Measurements from ENCODE around the gene SCAND1. TPM values are rescaled to one million over a fixed set of nuclear protein-coding genes. Genes with fewer than 3 reads are reported as not detected.

SCAND1 gene
- total and polyA plus RNA-seq, 9 of the 15 experiments (the other 6 are each of a cell fraction or from before 2014, with no cell fraction given): 0.08 to 94.0 (median 5.8) TPM

DNA sequence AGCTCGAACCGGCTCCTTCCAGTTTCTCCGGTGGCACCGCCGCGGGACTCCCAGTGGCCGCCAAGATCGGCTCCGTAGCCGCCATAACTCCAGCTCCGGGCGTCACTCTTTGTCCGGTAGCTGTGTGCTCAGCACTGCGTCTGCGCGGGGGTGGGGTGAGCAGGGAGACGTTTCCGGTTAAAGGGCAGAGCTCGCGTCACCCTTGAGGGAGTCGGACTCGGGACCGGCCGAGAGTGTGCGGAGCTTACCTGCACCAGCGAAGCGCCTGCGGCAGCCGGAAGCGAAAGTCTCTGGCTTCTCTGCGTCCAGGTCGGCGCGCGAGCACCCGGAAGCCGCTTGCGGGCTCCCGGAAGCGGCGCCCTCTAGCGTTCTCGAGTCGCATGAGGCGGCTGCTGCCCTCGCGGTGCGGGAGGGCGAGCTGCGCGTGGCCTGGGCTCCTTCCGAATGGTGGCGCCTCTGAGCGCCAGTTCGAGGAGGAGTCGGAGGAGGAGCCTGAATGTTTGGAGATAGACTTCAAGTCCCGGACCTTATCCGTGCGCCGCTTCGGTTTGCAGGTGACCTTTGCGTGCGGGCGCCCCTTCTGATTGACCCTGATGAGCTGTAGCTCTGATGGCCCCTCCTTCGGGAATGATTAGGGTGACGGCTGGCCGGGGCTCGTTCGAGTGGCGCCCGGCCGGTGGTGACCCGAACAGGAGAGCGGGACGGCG, at the start of gene SCAND1 (continued):
- TF ChIP-seq, protein P1, sequence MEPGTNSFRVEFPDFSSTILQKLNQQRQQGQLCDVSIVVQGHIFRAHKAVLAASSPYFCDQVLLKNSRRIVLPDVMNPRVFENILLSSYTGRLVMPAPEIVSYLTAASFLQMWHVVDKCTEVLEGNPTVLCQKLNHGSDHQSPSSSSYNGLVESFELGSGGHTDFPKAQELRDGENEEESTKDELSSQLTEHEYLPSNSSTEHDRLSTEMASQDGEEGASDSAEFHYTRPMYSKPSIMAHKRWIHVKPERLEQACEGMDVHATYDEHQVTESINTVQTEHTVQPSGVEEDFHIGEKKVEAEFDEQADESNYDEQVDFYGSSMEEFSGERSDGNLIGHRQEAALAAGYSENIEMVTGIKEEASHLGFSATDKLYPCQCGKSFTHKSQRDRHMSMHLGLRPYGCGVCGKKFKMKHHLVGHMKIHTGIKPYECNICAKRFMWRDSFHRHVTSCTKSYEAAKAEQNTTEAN (CRISPR knock-in tag; IDR thresholded peaks at IDR 0.05): no peak
- TF ChIP-seq, protein P2, sequence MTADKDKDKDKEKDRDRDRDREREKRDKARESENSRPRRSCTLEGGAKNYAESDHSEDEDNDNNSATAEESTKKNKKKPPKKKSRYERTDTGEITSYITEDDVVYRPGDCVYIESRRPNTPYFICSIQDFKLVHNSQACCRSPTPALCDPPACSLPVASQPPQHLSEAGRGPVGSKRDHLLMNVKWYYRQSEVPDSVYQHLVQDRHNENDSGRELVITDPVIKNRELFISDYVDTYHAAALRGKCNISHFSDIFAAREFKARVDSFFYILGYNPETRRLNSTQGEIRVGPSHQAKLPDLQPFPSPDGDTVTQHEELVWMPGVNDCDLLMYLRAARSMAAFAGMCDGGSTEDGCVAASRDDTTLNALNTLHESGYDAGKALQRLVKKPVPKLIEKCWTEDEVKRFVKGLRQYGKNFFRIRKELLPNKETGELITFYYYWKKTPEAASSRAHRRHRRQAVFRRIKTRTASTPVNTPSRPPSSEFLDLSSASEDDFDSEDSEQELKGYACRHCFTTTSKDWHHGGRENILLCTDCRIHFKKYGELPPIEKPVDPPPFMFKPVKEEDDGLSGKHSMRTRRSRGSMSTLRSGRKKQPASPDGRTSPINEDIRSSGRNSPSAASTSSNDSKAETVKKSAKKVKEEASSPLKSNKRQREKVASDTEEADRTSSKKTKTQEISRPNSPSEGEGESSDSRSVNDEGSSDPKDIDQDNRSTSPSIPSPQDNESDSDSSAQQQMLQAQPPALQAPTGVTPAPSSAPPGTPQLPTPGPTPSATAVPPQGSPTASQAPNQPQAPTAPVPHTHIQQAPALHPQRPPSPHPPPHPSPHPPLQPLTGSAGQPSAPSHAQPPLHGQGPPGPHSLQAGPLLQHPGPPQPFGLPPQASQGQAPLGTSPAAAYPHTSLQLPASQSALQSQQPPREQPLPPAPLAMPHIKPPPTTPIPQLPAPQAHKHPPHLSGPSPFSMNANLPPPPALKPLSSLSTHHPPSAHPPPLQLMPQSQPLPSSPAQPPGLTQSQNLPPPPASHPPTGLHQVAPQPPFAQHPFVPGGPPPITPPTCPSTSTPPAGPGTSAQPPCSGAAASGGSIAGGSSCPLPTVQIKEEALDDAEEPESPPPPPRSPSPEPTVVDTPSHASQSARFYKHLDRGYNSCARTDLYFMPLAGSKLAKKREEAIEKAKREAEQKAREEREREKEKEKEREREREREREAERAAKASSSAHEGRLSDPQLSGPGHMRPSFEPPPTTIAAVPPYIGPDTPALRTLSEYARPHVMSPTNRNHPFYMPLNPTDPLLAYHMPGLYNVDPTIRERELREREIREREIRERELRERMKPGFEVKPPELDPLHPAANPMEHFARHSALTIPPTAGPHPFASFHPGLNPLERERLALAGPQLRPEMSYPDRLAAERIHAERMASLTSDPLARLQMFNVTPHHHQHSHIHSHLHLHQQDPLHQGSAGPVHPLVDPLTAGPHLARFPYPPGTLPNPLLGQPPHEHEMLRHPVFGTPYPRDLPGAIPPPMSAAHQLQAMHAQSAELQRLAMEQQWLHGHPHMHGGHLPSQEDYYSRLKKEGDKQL (CRISPR knock-in tag; IDR thresholded peaks at IDR 0.05; ENCODE audit: borderline replicate concordance): no peak
- TF ChIP-seq BRD4 (IDR thresholded peaks at IDR 0.05): no peak
- TF ChIP-seq DMBX1 (CRISPR knock-in tag; IDR thresholded peaks at IDR 0.05; ENCODE audit: borderline replicate concordance): no peak; the same call in 1 of the 2 replicates
- TF ChIP-seq ZNF707 (CRISPR knock-in tag; conservative IDR thresholded peaks at IDR 0.05): no peak
- no peak for TF ChIP-seq LARP7 (IDR thresholded peaks at IDR 0.05)
- TF ChIP-seq POLR2A (conservative IDR thresholded peaks at IDR 0.05): peak; percentile 93
- peak; percentile 51; the same call in 1 of the 2 replicates for TF ChIP-seq LEF1 (IDR thresholded peaks at IDR 0.05)
- no peak for TF ChIP-seq STAG1 (CRISPR knock-in tag; IDR thresholded peaks at IDR 0.05; ENCODE audit: borderline replicate concordance)
- TF ChIP-seq, protein P3, sequence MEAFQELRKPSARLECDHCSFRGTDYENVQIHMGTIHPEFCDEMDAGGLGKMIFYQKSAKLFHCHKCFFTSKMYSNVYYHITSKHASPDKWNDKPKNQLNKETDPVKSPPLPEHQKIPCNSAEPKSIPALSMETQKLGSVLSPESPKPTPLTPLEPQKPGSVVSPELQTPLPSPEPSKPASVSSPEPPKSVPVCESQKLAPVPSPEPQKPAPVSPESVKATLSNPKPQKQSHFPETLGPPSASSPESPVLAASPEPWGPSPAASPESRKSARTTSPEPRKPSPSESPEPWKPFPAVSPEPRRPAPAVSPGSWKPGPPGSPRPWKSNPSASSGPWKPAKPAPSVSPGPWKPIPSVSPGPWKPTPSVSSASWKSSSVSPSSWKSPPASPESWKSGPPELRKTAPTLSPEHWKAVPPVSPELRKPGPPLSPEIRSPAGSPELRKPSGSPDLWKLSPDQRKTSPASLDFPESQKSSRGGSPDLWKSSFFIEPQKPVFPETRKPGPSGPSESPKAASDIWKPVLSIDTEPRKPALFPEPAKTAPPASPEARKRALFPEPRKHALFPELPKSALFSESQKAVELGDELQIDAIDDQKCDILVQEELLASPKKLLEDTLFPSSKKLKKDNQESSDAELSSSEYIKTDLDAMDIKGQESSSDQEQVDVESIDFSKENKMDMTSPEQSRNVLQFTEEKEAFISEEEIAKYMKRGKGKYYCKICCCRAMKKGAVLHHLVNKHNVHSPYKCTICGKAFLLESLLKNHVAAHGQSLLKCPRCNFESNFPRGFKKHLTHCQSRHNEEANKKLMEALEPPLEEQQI (IDR thresholded peaks at IDR 0.05): peak; percentile 74; the same call in 1 of the 2 replicates
- no peak for TF ChIP-seq NFIX (CRISPR knock-in tag; IDR thresholded peaks at IDR 0.05; ENCODE audit: low read depth)
- TF ChIP-seq ZNF174 (CRISPR knock-in tag; IDR thresholded peaks at IDR 0.05): no peak
- TF ChIP-seq, protein P4, sequence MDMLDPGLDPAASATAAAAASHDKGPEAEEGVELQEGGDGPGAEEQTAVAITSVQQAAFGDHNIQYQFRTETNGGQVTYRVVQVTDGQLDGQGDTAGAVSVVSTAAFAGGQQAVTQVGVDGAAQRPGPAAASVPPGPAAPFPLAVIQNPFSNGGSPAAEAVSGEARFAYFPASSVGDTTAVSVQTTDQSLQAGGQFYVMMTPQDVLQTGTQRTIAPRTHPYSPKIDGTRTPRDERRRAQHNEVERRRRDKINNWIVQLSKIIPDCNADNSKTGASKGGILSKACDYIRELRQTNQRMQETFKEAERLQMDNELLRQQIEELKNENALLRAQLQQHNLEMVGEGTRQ (CRISPR knock-in tag; IDR thresholded peaks at IDR 0.05): no peak
- no peak; the same call in 1 of the 2 replicates for TF ChIP-seq MEF2A (IDR thresholded peaks at IDR 0.05; ENCODE audit: control insufficient read depth, low read depth, low read length)
- TF ChIP-seq ZNF830 (CRISPR knock-in tag; IDR thresholded peaks at IDR 0.05): no peak
- TF ChIP-seq OTX1 (CRISPR knock-in tag; IDR thresholded peaks at IDR 0.05): peak; percentile 30; the same call in 1 of the 2 replicates
- TF ChIP-seq, protein P5, sequence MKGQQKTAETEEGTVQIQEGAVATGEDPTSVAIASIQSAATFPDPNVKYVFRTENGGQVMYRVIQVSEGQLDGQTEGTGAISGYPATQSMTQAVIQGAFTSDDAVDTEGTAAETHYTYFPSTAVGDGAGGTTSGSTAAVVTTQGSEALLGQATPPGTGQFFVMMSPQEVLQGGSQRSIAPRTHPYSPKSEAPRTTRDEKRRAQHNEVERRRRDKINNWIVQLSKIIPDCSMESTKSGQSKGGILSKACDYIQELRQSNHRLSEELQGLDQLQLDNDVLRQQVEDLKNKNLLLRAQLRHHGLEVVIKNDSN (CRISPR knock-in tag; IDR thresholded peaks at IDR 0.05): peak; percentile 58

Data from K562 (cell line).